Transverse colon (tissue), 4 donors: Measurements from ENCODE around the gene UBE2S. TPM values are rescaled to one million over a fixed set of nuclear protein-coding genes. Genes with fewer than 3 reads are reported as not detected.
"Not testable (repeated sequence)": the region's sequence is repeated elsewhere in the genome, so short reads cannot be mapped to it uniquely, and the experiment has no call there.

Experiments
- DNase-seq: peaks from one replicate; pipeline ENCODE4 v3.0.0-alpha.2; 2019
- H3K27ac ChIP-seq, 4 donors: fragments of 200-600 bp; sonication (generic); 2 replicates each; pipeline ENCODE4 v1.5.1; 2016 to 2018; ENCODE audit warnings: inconsistent platforms in 4 of 4
- H3K27me3 ChIP-seq: fragments of 200-600 bp; sonication (generic); 2 replicates; pipeline ENCODE4 v1.5.1; 2017; ENCODE audit warnings: inconsistent platforms
- H3K36me3 ChIP-seq, 4 donors: fragments of 200-600 bp; sonication (generic); 2 replicates each; pipeline ENCODE4 v1.5.1; 2017 to 2019; ENCODE audit warnings: inconsistent platforms in 4 of 4
- H3K4me1 ChIP-seq, 4 donors: fragments of 200-600 bp; sonication (generic); 2 replicates each; pipeline ENCODE4 v1.5.1; 2017 to 2020; ENCODE audit warnings: inconsistent platforms in 4 of 4
- H3K4me3 ChIP-seq, 4 donors: fragments of 200-600 bp; sonication (generic); 1 replicate in 1 of 4; 2 replicates in 3 of 4; pipeline versions ENCODE4 v1.5.1 to v1.6.1; 2017 to 2019; ENCODE audit warnings: inconsistent platforms in 4 of 4
- H3K9me3 ChIP-seq, 2 donors: fragments of 200-600 bp; sonication (generic); 2 replicates each; pipeline ENCODE4 v1.5.1; 2017 to 2019; ENCODE audit warnings: inconsistent platforms in 2 of 2
- CTCF ChIP-seq, 5 experiments: fragments of 200-600 bp in 3 of 5; fragments of 450-650 bp in 2 of 5; sonication (generic) in 3 of 5; IDR thresholded peaks; 1 replicate in 2 of 5; 2 replicates in 3 of 5; pipeline ENCODE4 v1.5.1; 2016 to 2017; ENCODE audit warnings: antibody characterized with exemption in 5 of 5, inconsistent platforms in 3 of 5, mild to moderate bottlenecking in 2 of 5, moderate library complexity in 1 of 5
- EP300 ChIP-seq: sonication (generic); formaldehyde crosslinking; IDR thresholded peaks from one replicate; pipeline ENCODE4 v1.6.1; 2017; ENCODE audit warnings: antibody characterized with exemption, low read depth
- POLR2A ChIP-seq: fragments of 450-650 bp; IDR thresholded peaks from one replicate; pipeline ENCODE4 v1.6.1; 2016; ENCODE audit warnings: antibody characterized with exemption, mild to moderate bottlenecking, moderate library complexity
- POLR2AphosphoS5 ChIP-seq, 3 donors: sonication (generic); formaldehyde crosslinking; IDR thresholded peaks; one replicate each; pipeline ENCODE4 v1.6.1; 2016; ENCODE audit warnings: antibody characterized with exemption in 3 of 3
- WGBS, 2 donors: methylation state at CpG; one replicate each; pipeline ENCODE4 v1.1.5; 2018; ENCODE audit warnings: low coverage in 1 of 2; 5-methylcytosine and 5-hydroxymethylcytosine counted together
- in situ Hi-C, 4 donors: fragments of 200-750 bp; cut with MboI; loops; one replicate each; pipeline versions ENCODE4 v1.15.0 to v1.15.1; 2017; ENCODE audit warnings: low sequenced_read_pairs in 3 of 4, low pct_ligation_motif_present in 1 of 4, low pct_unique_long_range_greater_than_20kb in 1 of 4
- intact Hi-C: fragments of 100-400 bp; cut with DNase I; formaldehyde crosslinking; loops from one replicate; pipeline ENCODE4 v1.15.1; 2023; ENCODE audit warnings: low total_unique reads
- total RNA-seq, 4 donors: library from RNA; depleted of rRNA; stranded (reverse); fragments of >200 nt; gene quantifications; one replicate each; pipeline ENCODE4 v1.1.0, GENCODE V29; 2016

Gene UBE2S
- total RNA-seq = 10 to 100 TPM; 12.4 to 40.8 (median 18.1) TPM

GRCh38 chr19:55407550-55407799 is at the start of gene UBE2S:
TSS of gene UBE2S (minus strand) at chr19:55407788. CDS start at chr19:55407589, 199 bp downstream.
- not testable (repeated sequence) for DNase-seq, H3K9me3 ChIP-seq, H3K36me3 ChIP-seq, H3K27me3 ChIP-seq
- 3% methylated on average over 15 of the region's 36 CpGs; no CpG with 5 or more reads in 1 of the 2 donors for WGBS, 2 donors
- in situ Hi-C loops = loop anchor here in 2 of 4 donors (25.0 kb wide), 1 partner anchor 120 kb away; the partner anchor contains the start of genes BRSK1 (in 2 of the 2) and HSPBP1 (in 2 of the 2)
- intact Hi-C loops = loop anchor here (2.0 kb wide), 1 partner anchor 67 kb away; no protein-coding TSS in a partner anchor
- peak; percentile 98 to 99 (median 99) for TF ChIP-seq POLR2AphosphoS5 (IDR thresholded peaks at IDR 0.05)
- Histone ChIP-seq H3K4me1 (peaks cover 0 to 27% (median 21%) of the 10 kb centered on the region in 4 donors), H3K4me3 (peak within 1 kb of the TSS; percentile 97 to 100 (median 99)), H3K27ac (peak within 1 kb of the TSS; percentile 97 to 100 (median 98))

GRCh38 chr19:55456347-55456746 is 48.8 kb upstream of the UBE2S start:
- H3K27me3 ChIP-seq = peaks cover 16% of the 10 kb centered on the region
- in situ Hi-C loops (no loop called here), intact Hi-C loops (no loop called here)
- H3K27ac ChIP-seq = no peak overlapping the region
- no peaks in the 10 kb centered on the region for H3K9me3 ChIP-seq
- 92% methylated on average over 14 of the region's 14 CpGs; no CpG with 5 or more reads in 1 of the 2 donors for WGBS, 2 donors
- H3K4me1 ChIP-seq = peaks cover 12 to 35% (median 27%) of the 10 kb centered on the region in 4 donors
- DNase-seq = no peak
- H3K4me3 ChIP-seq = no peak overlapping the region
- TF ChIP-seq EP300 (no peak), POLR2AphosphoS5 (IDR thresholded peaks at IDR 0.05) (no peak), CTCF (IDR thresholded peaks at IDR 0.05) (no peak), POLR2A (no peak)
- no peaks in the 10 kb centered on the region for H3K36me3 ChIP-seq

GRCh38 chr19:55455576-55456235 is 48.1 kb upstream of the UBE2S start:
- in situ Hi-C loops = no loop called here
- no peak overlapping the region for H3K4me3 ChIP-seq
- no peak for DNase-seq
- intact Hi-C loops = no loop called here
- WGBS, 2 donors = 87 to 89% methylated on average over 3 to 11 of the region's 11 CpGs
- H3K27ac ChIP-seq = no peak overlapping the region
- no peaks in the 10 kb centered on the region for H3K9me3 ChIP-seq
- peaks cover 9 to 33% (median 25%) of the 10 kb centered on the region in 4 donors for H3K4me1 ChIP-seq
- H3K27me3 ChIP-seq = peaks cover 23% of the 10 kb centered on the region
- H3K36me3 ChIP-seq = no peaks in the 10 kb centered on the region
- no peak for TF ChIP-seq CTCF (IDR thresholded peaks at IDR 0.05)
- no peak for TF ChIP-seq POLR2A
- TF ChIP-seq EP300 = no peak
- TF ChIP-seq POLR2AphosphoS5 (IDR thresholded peaks at IDR 0.05) = no peak

GRCh38 chr19:55454787-55455243 is 47.2 kb upstream of the UBE2S start:
- no peak overlapping the region for H3K4me3 ChIP-seq
- in situ Hi-C loops (no loop called here), intact Hi-C loops (no loop called here)
- H3K27me3 ChIP-seq = peaks cover 27% of the 10 kb centered on the region
- DNase-seq = no peak
- peaks cover 6 to 24% (median 18%) of the 10 kb centered on the region in 4 donors for H3K4me1 ChIP-seq
- no peaks in the 10 kb centered on the region for H3K36me3 ChIP-seq
- 73% methylated on average over 14 of the region's 14 CpGs; no CpG with 5 or more reads in 1 of the 2 donors for WGBS, 2 donors
- no peak for TF ChIP-seq POLR2A
- peak; percentile 31 to 55 (median 44) for TF ChIP-seq CTCF (IDR thresholded peaks at IDR 0.05)
- H3K27ac ChIP-seq = no peak overlapping the region
- H3K9me3 ChIP-seq = no peaks in the 10 kb centered on the region
